Stomach (tissue), 9 donors: ENCODE results near the gene CD209. TPM values are rescaled to one million over a fixed set of nuclear protein-coding genes. Genes with fewer than 3 reads are reported as not detected.

Experiments
- DNase-seq, 2 donors: peaks; one replicate each; pipeline versions ENCODE4 v3.0.0 to v3.0.0-alpha.2; 2013 to 2019
- H3K27ac ChIP-seq, 5 donors: fragments of 200-600 bp in 4 of 5; sonication (generic) in 4 of 5; one replicate each; pipeline ENCODE4 v1.5.1; 2013 to 2019; ENCODE audit warnings: mild to moderate bottlenecking in 1 of 5, moderate library complexity in 1 of 5
- H3K27me3 ChIP-seq, 3 donors: fragments of 200-600 bp; sonication (generic); one replicate each; pipeline ENCODE4 v1.5.1; 2017 to 2019; ENCODE audit warnings: mixed run types in 1 of 3
- H3K36me3 ChIP-seq, 4 donors: fragments of 200-600 bp; sonication (generic); 1 replicate in 3 of 4; 2 replicates in 1 of 4; pipeline ENCODE4 v1.5.1; 2016 to 2019
- H3K4me1 ChIP-seq, 4 donors: fragments of 200-600 bp; sonication (generic); one replicate each; pipeline ENCODE4 v1.5.1; 2016 to 2019
- H3K4me3 ChIP-seq, 4 donors: fragments of 200-600 bp; sonication (generic) in 3 of 4; one replicate each; pipeline ENCODE4 v1.5.1; 2016 to 2019; ENCODE audit warnings: mild to moderate bottlenecking in 1 of 4
- H3K9me3 ChIP-seq, 4 donors: fragments of 200-600 bp; sonication (generic); one replicate each; pipeline ENCODE4 v1.5.1; 2016 to 2019
- EP300 ChIP-seq: sonication (generic); formaldehyde crosslinking; IDR thresholded peaks from one replicate; pipeline ENCODE4 v1.6.1; 2017; ENCODE audit warnings: antibody characterized with exemption
- POLR2A ChIP-seq, 4 donors: fragments of 450-650 bp; IDR thresholded peaks; one replicate each; pipeline ENCODE4 v1.6.1; 2016; ENCODE audit warnings: antibody characterized with exemption in 4 of 4, control low read depth in 2 of 4, mild to moderate bottlenecking in 1 of 4, moderate library complexity in 1 of 4
- POLR2AphosphoS5 ChIP-seq, 3 donors: sonication (generic); formaldehyde crosslinking; IDR thresholded peaks; one replicate each; pipeline ENCODE4 v1.6.1; 2016; ENCODE audit warnings: antibody characterized with exemption in 3 of 3
- WGBS, 5 donors: extraction: QIAGEN DNeasy Blood & Tissue Kit in 3 of 5; methylation state at CpG; one replicate each; pipeline versions ENCODE4 v1.1.5 to v1.1.7; 2013 to 2018; 5-methylcytosine and 5-hydroxymethylcytosine counted together
- intact Hi-C: fragments of 100-400 bp; cut with DNase I; formaldehyde crosslinking; loops from one replicate; pipeline ENCODE4 v1.15.1; 2023; ENCODE audit warnings: low total_unique reads
- polyA plus RNA-seq, 3 donors: library from polyadenylated mRNA; stranded (reverse); fragments of 200-250 nt; gene quantifications; one replicate each; pipeline ENCODE4 v1.2.3, GENCODE V29; 2013
- total RNA-seq, 5 donors: library from RNA; depleted of rRNA; stranded (reverse); fragments of >200 nt; gene quantifications; one replicate each; pipeline versions ENCODE4 v1.1.0 to v1.2.3, GENCODE V29; 2014 to 2016
- TF ChIP-seq, protein P1 (sequence below), 7 experiments: fragments of 450-650 bp in 4 of 7; fragments of 200-600 bp in 3 of 7; sonication (generic) in 3 of 7; IDR thresholded peaks; one replicate each; pipeline ENCODE4 v1.5.1; 2016 to 2019; ENCODE audit warnings: antibody characterized with exemption in 7 of 7, control low read depth in 2 of 7, mild to moderate bottlenecking in 1 of 7
- donor health status: healthy with polysubstance abuse.
- donor health status: Bipolar disorder and iron deficiency.
- donor health status: healthy.

The CD209 gene
- total and polyA plus RNA-seq, 8 donors = 0.38 to 51.9 (median 3.7) TPM

GRCh38 chr19:7762719-7763293 lies 15.5 kb upstream of the CD209 start, which contains the start of gene CLEC4M:
Gene CLEC4M (plus strand): TSS chr19:7763243. CDS start chr19:7763267, 24 bp downstream.
- Histone ChIP-seq H3K36me3 (no peaks in the 10 kb centered on the region), H3K9me3 (peaks cover 0 to 27% (median 23%) of the 10 kb centered on the region in 4 donors), H3K27me3 (peaks cover 0 to 48% (median 0%) of the 10 kb centered on the region in 3 donors), H3K4me1 (no peaks in the 10 kb centered on the region), H3K4me3 (no peak within 1 kb of the TSS), H3K27ac (no peak within 1 kb of the TSS)
- intact Hi-C loops = no loop called here
- DNase-seq = no peak
- TF ChIP-seq, protein P1, sequence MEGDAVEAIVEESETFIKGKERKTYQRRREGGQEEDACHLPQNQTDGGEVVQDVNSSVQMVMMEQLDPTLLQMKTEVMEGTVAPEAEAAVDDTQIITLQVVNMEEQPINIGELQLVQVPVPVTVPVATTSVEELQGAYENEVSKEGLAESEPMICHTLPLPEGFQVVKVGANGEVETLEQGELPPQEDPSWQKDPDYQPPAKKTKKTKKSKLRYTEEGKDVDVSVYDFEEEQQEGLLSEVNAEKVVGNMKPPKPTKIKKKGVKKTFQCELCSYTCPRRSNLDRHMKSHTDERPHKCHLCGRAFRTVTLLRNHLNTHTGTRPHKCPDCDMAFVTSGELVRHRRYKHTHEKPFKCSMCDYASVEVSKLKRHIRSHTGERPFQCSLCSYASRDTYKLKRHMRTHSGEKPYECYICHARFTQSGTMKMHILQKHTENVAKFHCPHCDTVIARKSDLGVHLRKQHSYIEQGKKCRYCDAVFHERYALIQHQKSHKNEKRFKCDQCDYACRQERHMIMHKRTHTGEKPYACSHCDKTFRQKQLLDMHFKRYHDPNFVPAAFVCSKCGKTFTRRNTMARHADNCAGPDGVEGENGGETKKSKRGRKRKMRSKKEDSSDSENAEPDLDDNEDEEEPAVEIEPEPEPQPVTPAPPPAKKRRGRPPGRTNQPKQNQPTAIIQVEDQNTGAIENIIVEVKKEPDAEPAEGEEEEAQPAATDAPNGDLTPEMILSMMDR (IDR thresholded peaks at IDR 0.05) = no peak
- TF ChIP-seq POLR2AphosphoS5 (IDR thresholded peaks at IDR 0.05) (no peak), EP300 (no peak), POLR2A (IDR thresholded peaks at IDR 0.05) (no peak)
- 71 to 81% (median 79%) methylated on average over 8 of the region's 8 CpGs for WGBS, 5 donors

GRCh38 chr19:7759156-7759555 lies 11.8 kb upstream of the CD209 start:
- Histone ChIP-seq H3K4me3 (no peak overlapping the region), H3K4me1 (no peaks in the 10 kb centered on the region), H3K9me3 (peaks cover 4 to 50% (median 46%) of the 10 kb centered on the region in 4 donors), H3K36me3 (no peaks in the 10 kb centered on the region), H3K27ac (no peak overlapping the region), H3K27me3 (peaks cover 0 to 36% (median 0%) of the 10 kb centered on the region in 3 donors)
- TF ChIP-seq EP300 (no peak), POLR2AphosphoS5 (IDR thresholded peaks at IDR 0.05) (no peak), POLR2A (IDR thresholded peaks at IDR 0.05) (no peak)
- TF ChIP-seq, protein P1 (IDR thresholded peaks at IDR 0.05) = no peak
- DNase-seq = no peak
- WGBS, 5 donors = 71 to 95% (median 91%) methylated on average over 1 of the region's 1 CpG
- intact Hi-C loops = no loop called here

DNA sequence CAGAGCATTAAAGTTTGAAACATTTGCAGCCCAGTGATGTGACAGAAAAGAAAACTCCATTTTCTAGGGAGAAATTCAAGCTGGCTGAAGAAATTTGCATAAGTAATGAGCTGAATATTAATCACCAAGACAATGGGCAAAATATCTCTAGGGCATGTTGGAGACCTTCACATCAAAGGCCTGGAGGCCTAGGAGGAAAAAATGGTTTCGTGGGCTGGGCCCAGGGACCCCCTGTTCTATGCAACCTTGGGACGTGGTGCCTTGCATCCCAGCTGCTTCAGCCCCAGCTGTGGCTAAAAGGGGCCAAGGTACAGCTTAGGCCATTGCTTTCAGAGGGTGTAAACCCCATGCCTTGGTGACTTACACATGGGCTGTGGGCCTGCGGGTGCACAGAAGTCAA lies 10.0 kb upstream of the CD209 start:
- H3K4me1 ChIP-seq = no peaks in the 10 kb centered on the region
- no peak for TF ChIP-seq POLR2AphosphoS5 (IDR thresholded peaks at IDR 0.05)
- no peak for TF ChIP-seq EP300
- no peak for TF ChIP-seq POLR2A (IDR thresholded peaks at IDR 0.05)
- TF ChIP-seq, protein P1 (IDR thresholded peaks at IDR 0.05) = no peak
- peaks cover 0 to 22% (median 0%) of the 10 kb centered on the region in 3 donors for H3K27me3 ChIP-seq
- 73 to 90% (median 82%) methylated on average over 3 of the region's 3 CpGs for WGBS, 5 donors
- H3K4me3 ChIP-seq = no peak overlapping the region
- peaks cover 4 to 50% (median 46%) of the 10 kb centered on the region in 4 donors for H3K9me3 ChIP-seq
- H3K36me3 ChIP-seq = no peaks in the 10 kb centered on the region
- no peak overlapping the region for H3K27ac ChIP-seq
- DNase-seq = no peak
- intact Hi-C loops = no loop called here

- Histone ChIP-seq H3K4me1 (no peaks in the 10 kb centered on the region), H3K27me3 (peaks cover 0 to 26% (median 0%) of the 10 kb centered on the region in 3 donors), H3K9me3 (peaks cover 4 to 50% (median 46%) of the 10 kb centered on the region in 4 donors), H3K36me3 (no peaks in the 10 kb centered on the region), H3K4me3 (no peak overlapping the region), H3K27ac (no peak overlapping the region)
- 35 to 53% (median 42%) methylated on average over 4 of the region's 4 CpGs for WGBS, 5 donors
- intact Hi-C loops = no loop called here
- DNase-seq = no peak
- TF ChIP-seq, protein P1 (IDR thresholded peaks at IDR 0.05) = no peak
- TF ChIP-seq POLR2AphosphoS5 (IDR thresholded peaks at IDR 0.05) = no peak
- TF ChIP-seq POLR2A (IDR thresholded peaks at IDR 0.05) = no peak
- no peak for TF ChIP-seq EP300
These were observed 8.9 kb upstream of the CD209 start for GRCh38 chr19:7756258-7756657.
